Measurements from ENCODE around the gene AOC2. TPM values are rescaled to one million over a fixed set of nuclear protein-coding genes. Genes with fewer than 3 reads are reported as not detected.
A peak's percentile ranks its signal among the peaks of the same experiment; 100 is the strongest.

Gene AOC2
- total and polyA plus RNA-seq, 4 donors, result 0.17 to 2.4 (median 0.41) TPM

DNA sequence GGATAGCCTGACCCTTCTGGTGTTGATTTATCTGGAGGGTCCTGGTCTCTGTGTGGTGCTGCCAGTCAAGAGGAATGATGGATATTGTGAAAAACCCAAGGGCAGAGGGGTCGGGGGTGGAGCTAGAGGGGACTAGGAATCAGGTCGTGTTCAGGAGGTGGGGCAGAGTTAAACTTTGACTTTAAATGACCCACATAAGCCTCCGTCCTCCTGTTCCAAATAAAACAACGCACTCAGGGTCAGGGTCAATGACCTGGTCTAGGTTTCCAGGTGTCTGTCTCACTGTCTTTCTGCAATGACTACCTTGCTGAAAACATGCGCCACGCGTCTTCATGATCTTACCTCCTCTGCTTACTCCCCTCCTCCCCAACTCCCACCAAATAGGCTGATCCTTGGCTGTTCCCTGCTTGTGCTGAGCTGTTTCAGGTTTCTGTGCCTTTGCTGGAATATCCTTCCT is 21.3 kb downstream of the AOC2 start (continued):
- TF ChIP-seq, protein P1, sequence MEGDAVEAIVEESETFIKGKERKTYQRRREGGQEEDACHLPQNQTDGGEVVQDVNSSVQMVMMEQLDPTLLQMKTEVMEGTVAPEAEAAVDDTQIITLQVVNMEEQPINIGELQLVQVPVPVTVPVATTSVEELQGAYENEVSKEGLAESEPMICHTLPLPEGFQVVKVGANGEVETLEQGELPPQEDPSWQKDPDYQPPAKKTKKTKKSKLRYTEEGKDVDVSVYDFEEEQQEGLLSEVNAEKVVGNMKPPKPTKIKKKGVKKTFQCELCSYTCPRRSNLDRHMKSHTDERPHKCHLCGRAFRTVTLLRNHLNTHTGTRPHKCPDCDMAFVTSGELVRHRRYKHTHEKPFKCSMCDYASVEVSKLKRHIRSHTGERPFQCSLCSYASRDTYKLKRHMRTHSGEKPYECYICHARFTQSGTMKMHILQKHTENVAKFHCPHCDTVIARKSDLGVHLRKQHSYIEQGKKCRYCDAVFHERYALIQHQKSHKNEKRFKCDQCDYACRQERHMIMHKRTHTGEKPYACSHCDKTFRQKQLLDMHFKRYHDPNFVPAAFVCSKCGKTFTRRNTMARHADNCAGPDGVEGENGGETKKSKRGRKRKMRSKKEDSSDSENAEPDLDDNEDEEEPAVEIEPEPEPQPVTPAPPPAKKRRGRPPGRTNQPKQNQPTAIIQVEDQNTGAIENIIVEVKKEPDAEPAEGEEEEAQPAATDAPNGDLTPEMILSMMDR (IDR thresholded peaks at IDR 0.05; ENCODE audit: low read depth, low read length, missing input control), result no peak
- TF ChIP-seq RXRA (IDR thresholded peaks at IDR 0.05) (peak; percentile 99), GABPA (IDR thresholded peaks at IDR 0.05 in 1 of 2, conservative IDR thresholded peaks at IDR 0.05 in 1 of 2) (no peak), RAD21 (IDR thresholded peaks at IDR 0.05) (no peak), FOXA2 (IDR thresholded peaks at IDR 0.05) (peak; percentile 53), EGR1 (IDR thresholded peaks at IDR 0.05; ENCODE audit: low read depth in 2 of 2) (peak; percentile 18 to 22), HNF4A (conservative IDR thresholded peaks at IDR 0.05) (peak; percentile 92)

DNA sequence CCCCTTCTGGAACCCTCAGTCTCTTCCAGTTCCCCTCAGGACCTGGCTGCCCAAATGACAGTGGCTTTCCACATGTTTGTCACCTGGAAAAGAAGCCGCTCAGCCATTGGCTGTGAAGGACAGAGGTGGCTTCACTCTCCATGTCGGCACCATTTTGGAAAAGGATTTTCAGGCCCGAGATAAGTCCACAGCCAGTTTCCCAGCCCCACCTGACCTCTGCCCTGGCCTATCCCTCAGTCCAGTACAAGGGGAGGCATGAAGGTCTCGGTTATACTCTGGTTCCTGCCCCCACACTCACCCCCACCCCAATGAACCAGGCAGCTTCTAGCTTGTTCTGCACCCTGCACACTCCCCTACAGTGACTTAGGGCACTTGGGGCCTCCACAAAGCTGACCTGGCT is 21.8 kb downstream of the AOC2 start:
- WGBS, result 29% methylated on average over 4 of the region's 4 CpGs
- Histone ChIP-seq H3K36me3 (ENCODE audit: control insufficient read depth in 4 of 4, insufficient read depth in 3 of 4, low read depth in 1 of 4, low read length in 3 of 4) (peaks cover 0 to 7% (median 1%) of the 10 kb centered on the region in 4 donors), H3K27ac (ENCODE audit: low read depth in 1 of 2, low read length in 2 of 2) (peak overlapping the region; percentile 78), H3K9me3 (ENCODE audit: control insufficient read depth in 4 of 4, low read length in 3 of 4) (no peaks in the 10 kb centered on the region), H3K4me1 (ENCODE audit: control insufficient read depth in 4 of 4, insufficient read depth in 4 of 4, low read length in 3 of 4) (peaks cover 0 to 49% (median 42%) of the 10 kb centered on the region in 4 donors), H3K9ac (ENCODE audit: low read depth in 1 of 2, low read length in 2 of 2) (peak overlapping the region in 1 of 2 donors; percentile 25), H3K4me3 (ENCODE audit: low read depth in 1 of 3, low read length in 3 of 3) (peak overlapping the region; percentile 14 to 61 (median 35)), H3K27me3 (ENCODE audit: control insufficient read depth in 4 of 4, insufficient read depth in 4 of 4, low read length in 3 of 4) (no peaks in the 10 kb centered on the region)
- TF ChIP-seq HNF4G (IDR thresholded peaks at IDR 0.05) (no peak), GABPA (IDR thresholded peaks at IDR 0.05 in 1 of 2, conservative IDR thresholded peaks at IDR 0.05 in 1 of 2) (no peak), HNF4A (conservative IDR thresholded peaks at IDR 0.05) (no peak), NR2F2 (IDR thresholded peaks at IDR 0.05) (no peak), YY1 (IDR thresholded peaks at IDR 0.05) (no peak), RXRA (IDR thresholded peaks at IDR 0.05) (no peak), FOXA1 (IDR thresholded peaks at IDR 0.05) (no peak), SP1 (IDR thresholded peaks at IDR 0.05) (no peak)
- TF ChIP-seq, protein P2, sequence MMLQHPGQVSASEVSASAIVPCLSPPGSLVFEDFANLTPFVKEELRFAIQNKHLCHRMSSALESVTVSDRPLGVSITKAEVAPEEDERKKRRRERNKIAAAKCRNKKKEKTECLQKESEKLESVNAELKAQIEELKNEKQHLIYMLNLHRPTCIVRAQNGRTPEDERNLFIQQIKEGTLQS (IDR thresholded peaks at IDR 0.05), result no peak
- TF ChIP-seq, protein P3, sequence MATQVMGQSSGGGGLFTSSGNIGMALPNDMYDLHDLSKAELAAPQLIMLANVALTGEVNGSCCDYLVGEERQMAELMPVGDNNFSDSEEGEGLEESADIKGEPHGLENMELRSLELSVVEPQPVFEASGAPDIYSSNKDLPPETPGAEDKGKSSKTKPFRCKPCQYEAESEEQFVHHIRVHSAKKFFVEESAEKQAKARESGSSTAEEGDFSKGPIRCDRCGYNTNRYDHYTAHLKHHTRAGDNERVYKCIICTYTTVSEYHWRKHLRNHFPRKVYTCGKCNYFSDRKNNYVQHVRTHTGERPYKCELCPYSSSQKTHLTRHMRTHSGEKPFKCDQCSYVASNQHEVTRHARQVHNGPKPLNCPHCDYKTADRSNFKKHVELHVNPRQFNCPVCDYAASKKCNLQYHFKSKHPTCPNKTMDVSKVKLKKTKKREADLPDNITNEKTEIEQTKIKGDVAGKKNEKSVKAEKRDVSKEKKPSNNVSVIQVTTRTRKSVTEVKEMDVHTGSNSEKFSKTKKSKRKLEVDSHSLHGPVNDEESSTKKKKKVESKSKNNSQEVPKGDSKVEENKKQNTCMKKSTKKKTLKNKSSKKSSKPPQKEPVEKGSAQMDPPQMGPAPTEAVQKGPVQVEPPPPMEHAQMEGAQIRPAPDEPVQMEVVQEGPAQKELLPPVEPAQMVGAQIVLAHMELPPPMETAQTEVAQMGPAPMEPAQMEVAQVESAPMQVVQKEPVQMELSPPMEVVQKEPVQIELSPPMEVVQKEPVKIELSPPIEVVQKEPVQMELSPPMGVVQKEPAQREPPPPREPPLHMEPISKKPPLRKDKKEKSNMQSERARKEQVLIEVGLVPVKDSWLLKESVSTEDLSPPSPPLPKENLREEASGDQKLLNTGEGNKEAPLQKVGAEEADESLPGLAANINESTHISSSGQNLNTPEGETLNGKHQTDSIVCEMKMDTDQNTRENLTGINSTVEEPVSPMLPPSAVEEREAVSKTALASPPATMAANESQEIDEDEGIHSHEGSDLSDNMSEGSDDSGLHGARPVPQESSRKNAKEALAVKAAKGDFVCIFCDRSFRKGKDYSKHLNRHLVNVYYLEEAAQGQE (IDR thresholded peaks at IDR 0.05), result no peak
- TF ChIP-seq, protein P4, sequence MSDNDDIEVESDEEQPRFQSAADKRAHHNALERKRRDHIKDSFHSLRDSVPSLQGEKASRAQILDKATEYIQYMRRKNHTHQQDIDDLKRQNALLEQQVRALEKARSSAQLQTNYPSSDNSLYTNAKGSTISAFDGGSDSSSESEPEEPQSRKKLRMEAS (IDR thresholded peaks at IDR 0.05), result no peak
- no peak for DNase-seq (ENCODE audit: low spot score)

Data from liver (tissue), 9 donors.